SK-N-SH (cell line): Measurements from ENCODE around the gene SPTAN1. TPM values are rescaled to one million over a fixed set of nuclear protein-coding genes. Genes with fewer than 3 reads are reported as not detected.

Source experiments
- CTCF ChIA-PET: fragments of 300-600, 350-600 bp; formaldehyde crosslinking; extraction: SDS; loops from one replicate; lab custom pipeline; 2021; lab: Yijun Ruan, JAX
- POLR2A ChIA-PET: fragments of 350-600 bp; sonication (Branson Sonifier 250); formaldehyde crosslinking; extraction: SDS; loops from one replicate; lab custom pipeline; 2020; ENCODE audit warnings: antibody characterized with exemption, inconsistent platforms; lab: Yijun Ruan, JAX
- DNase-seq: peaks from one replicate; pipeline ENCODE4 v3.0.0; 2012
- H2AFZ ChIP-seq: fragments of 200-600 bp; sonication (generic); 2 replicates; pipeline ENCODE4 v1.8.1; 2016; ENCODE audit warnings: antibody characterized with exemption, mild to moderate bottlenecking, low read depth
- H3F3A ChIP-seq: fragments of 200-600 bp; sonication (generic); replicated peaks from 2 replicates; pipeline ENCODE3; 2016; ENCODE audit warnings: antibody characterized with exemption, mild to moderate bottlenecking; ENCODE audit not compliant: insufficient read depth
- H3K27ac ChIP-seq, 2 experiments: fragments of 200-500 bp in 1 of 2; fragments of 200-600 bp in 1 of 2; sonication (Bioruptor generic) in 1 of 2; sonication (generic), shearing (Covaris generic) in 1 of 2; 2 replicates each; pipeline versions ENCODE4 v1.5.1 to v1.6.1; 2014 to 2016; ENCODE audit warnings: low read depth in 2 of 2, inconsistent platforms in 1 of 2, low read length in 1 of 2, mild to moderate bottlenecking in 1 of 2, mixed read lengths in 1 of 2
- H3K27me3 ChIP-seq: fragments of 200-600 bp; sonication (generic), shearing (Covaris generic); 2 replicates; pipeline ENCODE4 v1.6.1; 2016; ENCODE audit warnings: mixed run types; ENCODE audit not compliant: insufficient read depth
- H3K36me3 ChIP-seq, 2 experiments: fragments of 200-500 bp in 1 of 2; fragments of 200-600 bp in 1 of 2; sonication (Bioruptor generic) in 1 of 2; sonication (generic) in 1 of 2; replicated peaks in 1 of 2; 2 replicates each; pipeline versions ENCODE3 to v1.5.1; 2014 to 2016; ENCODE audit warnings: low read length in 1 of 2, mild to moderate bottlenecking in 1 of 2; ENCODE audit not compliant: insufficient read depth in 2 of 2, control insufficient read depth in 1 of 2
- H3K4me1 ChIP-seq, 2 experiments: fragments of 200-500 bp in 1 of 2; fragments of 200-600 bp in 1 of 2; sonication (Bioruptor generic) in 1 of 2; sonication (generic), shearing (Covaris generic) in 1 of 2; 2 replicates each; pipeline versions ENCODE4 v1.5.1 to v1.6.1; 2014 to 2016; ENCODE audit warnings: low read depth in 1 of 2, low read length in 1 of 2, mixed run types in 1 of 2; ENCODE audit not compliant: insufficient read depth in 2 of 2, control insufficient read depth in 1 of 2
- H3K4me2 ChIP-seq: fragments of 200-600 bp; sonication (generic), shearing (Covaris generic); 2 replicates; pipeline ENCODE4 v1.6.1; 2017; ENCODE audit warnings: mixed run types
- H3K4me3 ChIP-seq, 2 experiments: fragments of 200-500 bp in 1 of 2; fragments of 200-600 bp in 1 of 2; sonication (Bioruptor generic) in 1 of 2; sonication (generic), shearing (Covaris generic) in 1 of 2; 2 replicates each; pipeline versions ENCODE4 v1.5.1 to v1.8.1; 2014 to 2016; ENCODE audit warnings: low read depth in 2 of 2, inconsistent platforms in 1 of 2, low read length in 1 of 2, mild to moderate bottlenecking in 1 of 2, mixed read lengths in 1 of 2, moderate library complexity in 1 of 2
- H3K79me2 ChIP-seq: fragments of 200-600 bp; sonication (generic); 2 replicates; pipeline ENCODE4 v1.8.1; 2017; ENCODE audit warnings: mild to moderate bottlenecking; ENCODE audit not compliant: insufficient read depth
- H3K9ac ChIP-seq: fragments of 200-600 bp; sonication (generic); 2 replicates; pipeline ENCODE4 v1.6.1; 2017; ENCODE audit warnings: mixed run types
- H3K9me2 ChIP-seq: fragments of 200-600 bp; sonication (generic); 2 replicates; pipeline ENCODE4 v1.6.1; 2017; ENCODE audit warnings: mixed run types
- H3K9me3 ChIP-seq: fragments of 200-600 bp; sonication (generic); 2 replicates; pipeline ENCODE4 v1.6.1; 2017; ENCODE audit warnings: mixed run types, mild to moderate bottlenecking, moderate library complexity
- H4K20me1 ChIP-seq: fragments of 200-600 bp; sonication (generic); 2 replicates; pipeline ENCODE4 v1.6.1; 2017; ENCODE audit warnings: mild to moderate bottlenecking, mixed run types; ENCODE audit not compliant: insufficient read depth
- CTCF ChIP-seq: fragments of 200-600 bp; sonication (generic); IDR thresholded peaks from 2 replicates; pipeline ENCODE4 v1.6.1; 2017; ENCODE audit warnings: antibody characterized with exemption, mild to moderate bottlenecking, moderate library complexity
- ELF1 ChIP-seq: IDR thresholded peaks from 2 replicates; pipeline ENCODE4 v1.4.0; 2012
- EP300 ChIP-seq, 2 experiments: IDR thresholded peaks; 2 replicates each; pipeline versions ENCODE4 v1.4.0 to v1.6.1; 2012; ENCODE audit warnings: borderline replicate concordance in 1 of 2, low read depth in 1 of 2, low read length in 1 of 2
- GABPA ChIP-seq: IDR thresholded peaks from 2 replicates; pipeline ENCODE4 v1.4.0; 2012; ENCODE audit warnings: low read depth, mild to moderate bottlenecking
- GATA2 ChIP-seq: sonication (generic); formaldehyde crosslinking; IDR thresholded peaks from 2 replicates; pipeline ENCODE4 v1.5.0; 2020; ENCODE audit warnings: mild to moderate bottlenecking, missing genetic modification reagents
- IRF3 ChIP-seq: fragments of 150-350 bp; IDR thresholded peaks from 2 replicates; pipeline ENCODE4 v1.6.1; 2016; ENCODE audit warnings: mild to moderate bottlenecking, low read depth, low read length
- MXI1 ChIP-seq: IDR thresholded peaks from 2 replicates; pipeline ENCODE4 v1.6.1; 2012; ENCODE audit warnings: mild to moderate bottlenecking, low read depth, low read length, improper control_type of control experiment
- RAD21 ChIP-seq: IDR thresholded peaks from 2 replicates; pipeline ENCODE4 v1.6.1; 2012; ENCODE audit warnings: mild to moderate bottlenecking, low read length
- REST ChIP-seq: IDR thresholded peaks from 2 replicates; pipeline ENCODE4 v1.6.1; 2012; ENCODE audit warnings: mild to moderate bottlenecking, low read depth, low read length, moderate library complexity
- RFX5 ChIP-seq: IDR thresholded peaks from 2 replicates; pipeline ENCODE4 v1.6.1; 2012; ENCODE audit warnings: mild to moderate bottlenecking, improper control_type of control experiment, low read length
- SMC3 ChIP-seq: IDR thresholded peaks from 2 replicates; pipeline ENCODE4 v1.6.1; 2012; ENCODE audit warnings: low read depth, low read length, improper control_type of control experiment
- TAF1 ChIP-seq: IDR thresholded peaks from 2 replicates; pipeline ENCODE4 v1.6.1; 2012; ENCODE audit warnings: low read depth, mild to moderate bottlenecking, low read length, moderate library complexity, borderline replicate concordance
- TCF12 ChIP-seq: IDR thresholded peaks from 2 replicates; pipeline ENCODE4 v1.4.0; 2012
- TEAD4 ChIP-seq: IDR thresholded peaks from 2 replicates; pipeline ENCODE4 v1.4.0; 2012; ENCODE audit warnings: mild to moderate bottlenecking, borderline replicate concordance; ENCODE audit not compliant: insufficient read depth
- USF1 ChIP-seq: IDR thresholded peaks from 2 replicates; pipeline ENCODE4 v1.4.0; 2012; ENCODE audit warnings: low read depth, borderline replicate concordance
- YY1 ChIP-seq: IDR thresholded peaks from 2 replicates; pipeline ENCODE4 v1.4.0; 2012; ENCODE audit warnings: low read depth, mild to moderate bottlenecking
- WGBS: methylation state at CpG from one replicate; pipeline ENCODE4 v1.1.6; 2017; ENCODE audit warnings: low lambda C conversion rate; 5-methylcytosine and 5-hydroxymethylcytosine counted together
- polyA plus RNA-seq, 3 experiments: library from polyadenylated mRNA; depleted of rRNA; stranded (reverse); fragments of >200 nt; gene quantifications; 2 replicates each; pipeline ENCODE4 v1.2.3, GENCODE V29; 2012

Gene SPTAN1
- polyA plus RNA-seq, 1 of the 3 experiments (the other 2 are of a cell fraction), result 177 TPM

GRCh38 chr9:128614728-128615127 lies 62.3 kb downstream of the SPTAN1 start:
- Histone ChIP-seq H3K4me3 (no peak overlapping the region), H3K9me2 (no peaks in the 10 kb centered on the region), H3K27me3 (no peaks in the 10 kb centered on the region), H3K36me3 (peaks cover 66 to 84% of the 10 kb centered on the region in 2 experiments), H3K79me2 (no peaks in the 10 kb centered on the region), H3K4me2 (no peak overlapping the region), H4K20me1 (no peaks in the 10 kb centered on the region), H3K9ac (no peak overlapping the region), H3K9me3 (no peaks in the 10 kb centered on the region), H3K4me1 (no peaks in the 10 kb centered on the region), H2AFZ (no peak overlapping the region), H3F3A (peaks cover under 1% of the 10 kb centered on the region), H3K27ac (no peak overlapping the region)
- 100% methylated on average over 1 of the region's 1 CpG for WGBS
- no peak for DNase-seq
- CTCF ChIA-PET, result interaction anchor here (1.3 kb wide), 1 partner anchor 176 kb away, joined by 3 read pairs; no protein-coding TSS in a partner anchor
- TF ChIP-seq EP300 (IDR thresholded peaks at IDR 0.05; ENCODE audit: borderline replicate concordance in 1 of 2, low read depth in 1 of 2, low read length in 1 of 2), result no peak
- no peak for TF ChIP-seq REST
- no peak for TF ChIP-seq RAD21
- TF ChIP-seq ELF1, result no peak
- TF ChIP-seq TAF1, result no peak
- TF ChIP-seq TCF12, result no peak
- no peak for TF ChIP-seq GABPA
- no peak for TF ChIP-seq RFX5
- no peak for TF ChIP-seq USF1
- TF ChIP-seq IRF3, result no peak
- no peak for TF ChIP-seq GATA2
- TF ChIP-seq SMC3, result no peak
- TF ChIP-seq MXI1, result no peak
- TF ChIP-seq CTCF, result no peak
- TF ChIP-seq TEAD4, result no peak
- no peak for TF ChIP-seq YY1
- POLR2A ChIA-PET, result no interaction called here
